Panc1 (cell line): ENCODE data around the gene SARNP. TPM values are rescaled to one million over a fixed set of nuclear protein-coding genes. Genes with fewer than 3 reads are reported as not detected.

Experiments
- ATAC-seq: fragments of 200-7000 bp; cut with Tn5 transposase; 2 replicates; pipeline ENCODE4 v1.9.1; 2020; ENCODE audit warnings: mild to moderate bottlenecking, moderate library complexity
- BruUV-seq: library from RNA; stranded (reverse); fragments of 400-500 nt; replicated peaks from 2 replicates; lab custom pipeline; 2021; lab: Mats Ljungman, UMichigan
- CTCF ChIA-PET: fragments of 300-600 bp; sonication (Branson Sonifier 250); formaldehyde crosslinking; loops from one replicate; lab custom pipeline; 2022; ENCODE audit warnings: antibody characterized with exemption; lab: Charles Lee
- POLR2A ChIA-PET: fragments of 300-600 bp; sonication (Branson Sonifier 250); formaldehyde crosslinking; loops from one replicate; lab custom pipeline; 2022; ENCODE audit warnings: antibody characterized with exemption; lab: Charles Lee
- DNase-seq: peaks from one replicate; pipeline ENCODE4 v3.0.0-alpha.2; 2010; ENCODE audit warnings: low read depth, low spot score
- H3K27ac ChIP-seq: 2 replicates; pipeline ENCODE4 v1.5.1; 2011; ENCODE audit warnings: mild to moderate bottlenecking, low read length, inconsistent platforms
- H3K27me3 ChIP-seq: fragments of 200-500 bp; sonication (Bioruptor generic); 2 replicates; pipeline ENCODE4 v1.6.0; 2014; ENCODE audit warnings: low read length, inconsistent platforms; ENCODE audit not compliant: control insufficient read depth, insufficient read depth
- H3K36me3 ChIP-seq: fragments of 200-500 bp; sonication (Bioruptor generic); 2 replicates; pipeline ENCODE4 v1.5.1; 2014; ENCODE audit warnings: inconsistent platforms, mild to moderate bottlenecking, low read length, moderate library complexity; ENCODE audit not compliant: control insufficient read depth, insufficient read depth
- H3K4me1 ChIP-seq: 2 replicates; pipeline ENCODE4 v1.5.1; 2011; ENCODE audit warnings: inconsistent platforms, mild to moderate bottlenecking, low read length, moderate library complexity; ENCODE audit not compliant: control insufficient read depth, insufficient read depth
- H3K4me3 ChIP-seq, 2 experiments: 2 replicates each; pipeline ENCODE4 v1.5.1; 2011 to 2012; ENCODE audit warnings: low read depth in 2 of 2, low read length in 2 of 2, mild to moderate bottlenecking in 2 of 2, inconsistent platforms in 1 of 2, moderate library complexity in 1 of 2
- H3K9me3 ChIP-seq: fragments of 200-500 bp; sonication (Bioruptor generic); 2 replicates; pipeline ENCODE4 v1.5.1; 2014; ENCODE audit warnings: low read depth, mild to moderate bottlenecking, inconsistent platforms, low read length, moderate library complexity; ENCODE audit not compliant: control insufficient read depth, insufficient read depth
- POLR2AphosphoS5 ChIP-seq: IDR thresholded peaks from 2 replicates; pipeline ENCODE4 v1.6.1; 2012; ENCODE audit warnings: mild to moderate bottlenecking, low read depth, low read length, moderate library complexity
- REST ChIP-seq, 2 experiments: IDR thresholded peaks; 2 replicates each; pipeline ENCODE4 v1.6.1; 2011 to 2012; ENCODE audit warnings: low read depth in 2 of 2, control low read depth in 1 of 2, low read length in 1 of 2, mild to moderate bottlenecking in 1 of 2, moderate library complexity in 1 of 2; ENCODE audit not compliant: insufficient read depth in 1 of 2
- SIN3A ChIP-seq: IDR thresholded peaks from 2 replicates; pipeline ENCODE4 v1.6.1; 2012; ENCODE audit warnings: low read depth, mild to moderate bottlenecking, low read length, moderate library complexity, borderline replicate concordance; ENCODE audit not compliant: insufficient read depth
- TCF7L2 ChIP-seq: IDR thresholded peaks from 2 replicates; pipeline ENCODE4 v1.6.1; 2011; ENCODE audit warnings: mild to moderate bottlenecking, low read depth, low read length, inconsistent platforms
- in situ Hi-C: cut with HindIII; loops from 2 replicates; pipeline ENCODE4 v1.10.0; 2016; ENCODE audit warnings: low sequenced_read_pairs, low pct_unique_long_range_greater_than_20kb
- intact Hi-C: fragments of 100-400 bp; cut with micrococcal nuclease; formaldehyde crosslinking; loops from one replicate; pipeline ENCODE4 v1.10.0; 2022; ENCODE audit not compliant: unreplicated experiment
- total RNA-seq: library from RNA; stranded (reverse); gene quantifications from one replicate; pipeline ENCODE4 v1.2.1, GENCODE V29; 2021; ENCODE audit not compliant: unreplicated experiment
- TF ChIP-seq, protein P1 (sequence below): fragments of 450-650 bp; IDR thresholded peaks from 2 replicates; pipeline ENCODE4 v1.5.1; 2017; ENCODE audit warnings: mild to moderate bottlenecking

Gene SARNP
- total RNA-seq, 1 experiment from 2014 or later = 69.3 TPM

DNA sequence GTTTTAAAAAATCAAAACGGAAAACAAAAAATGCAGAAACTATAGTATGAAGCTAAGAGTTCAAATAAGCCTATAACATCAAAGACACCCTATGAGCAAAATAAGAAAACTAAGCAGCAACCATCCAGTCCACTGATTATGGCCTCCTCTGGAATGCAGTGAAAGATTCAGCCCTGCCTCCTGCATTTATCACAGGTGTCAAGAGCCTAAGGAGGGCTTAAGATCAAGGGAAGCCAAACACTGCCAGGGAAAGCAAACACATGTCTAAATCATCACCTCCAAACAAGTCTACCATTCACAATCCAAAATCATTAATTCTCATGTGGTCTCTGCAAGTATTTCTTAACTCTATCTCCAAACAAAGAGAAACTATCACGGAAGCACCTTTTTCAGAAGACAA lies 28.4 kb downstream of the SARNP start:
- TF ChIP-seq SIN3A (no peak), POLR2AphosphoS5 (no peak), TCF7L2 (no peak), REST (IDR thresholded peaks at IDR 0.05; ENCODE audit: insufficient read depth in 1 of 2, low read depth in 2 of 2, low read length in 1 of 2) (no peak)
- TF ChIP-seq, protein P1, sequence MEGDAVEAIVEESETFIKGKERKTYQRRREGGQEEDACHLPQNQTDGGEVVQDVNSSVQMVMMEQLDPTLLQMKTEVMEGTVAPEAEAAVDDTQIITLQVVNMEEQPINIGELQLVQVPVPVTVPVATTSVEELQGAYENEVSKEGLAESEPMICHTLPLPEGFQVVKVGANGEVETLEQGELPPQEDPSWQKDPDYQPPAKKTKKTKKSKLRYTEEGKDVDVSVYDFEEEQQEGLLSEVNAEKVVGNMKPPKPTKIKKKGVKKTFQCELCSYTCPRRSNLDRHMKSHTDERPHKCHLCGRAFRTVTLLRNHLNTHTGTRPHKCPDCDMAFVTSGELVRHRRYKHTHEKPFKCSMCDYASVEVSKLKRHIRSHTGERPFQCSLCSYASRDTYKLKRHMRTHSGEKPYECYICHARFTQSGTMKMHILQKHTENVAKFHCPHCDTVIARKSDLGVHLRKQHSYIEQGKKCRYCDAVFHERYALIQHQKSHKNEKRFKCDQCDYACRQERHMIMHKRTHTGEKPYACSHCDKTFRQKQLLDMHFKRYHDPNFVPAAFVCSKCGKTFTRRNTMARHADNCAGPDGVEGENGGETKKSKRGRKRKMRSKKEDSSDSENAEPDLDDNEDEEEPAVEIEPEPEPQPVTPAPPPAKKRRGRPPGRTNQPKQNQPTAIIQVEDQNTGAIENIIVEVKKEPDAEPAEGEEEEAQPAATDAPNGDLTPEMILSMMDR = no peak
- Histone ChIP-seq H3K4me3 (no peak overlapping the region), H3K9me3 (no peaks in the 10 kb centered on the region), H3K4me1 (no peaks in the 10 kb centered on the region), H3K36me3 (peaks cover 36% of the 10 kb centered on the region), H3K27me3 (no peaks in the 10 kb centered on the region), H3K27ac (no peak overlapping the region)
- in situ Hi-C loops (no loop called here), intact Hi-C loops (no loop called here)
- CTCF ChIA-PET = no interaction called here
- no peak for ATAC-seq
- POLR2A ChIA-PET = no interaction called here
- no TSS peak for BruUV-seq
- DNase-seq = no peak

DNA sequence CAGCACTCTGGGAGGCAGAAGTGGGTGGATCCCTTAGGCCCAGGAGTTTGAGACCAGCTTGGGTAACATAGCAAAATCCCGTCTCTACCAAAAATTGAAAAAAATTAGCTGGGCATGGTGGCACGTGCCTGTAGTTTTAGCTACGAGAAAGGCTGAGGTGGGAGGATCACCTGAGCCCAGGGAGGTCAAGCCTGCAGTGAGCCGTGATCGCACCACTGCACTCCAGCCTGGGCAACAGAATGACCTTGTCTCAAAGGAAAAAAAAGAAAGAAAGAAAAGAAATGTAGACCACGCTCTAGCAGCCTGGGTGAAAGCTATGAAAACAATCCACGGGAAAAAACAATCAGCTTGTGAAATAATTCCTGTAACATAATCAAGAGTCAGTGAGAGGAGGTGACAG lies 29.0 kb downstream of the SARNP start:
- H3K9me3 ChIP-seq = no peaks in the 10 kb centered on the region
- BruUV-seq = no TSS peak
- in situ Hi-C loops (no loop called here), intact Hi-C loops (no loop called here)
- no peak overlapping the region for H3K4me3 ChIP-seq
- ATAC-seq = no peak
- H3K36me3 ChIP-seq = peaks cover 33% of the 10 kb centered on the region
- no peaks in the 10 kb centered on the region for H3K4me1 ChIP-seq
- ChIA-PET POLR2A (no interaction called here), CTCF (no interaction called here)
- TF ChIP-seq TCF7L2 (no peak), REST (IDR thresholded peaks at IDR 0.05; ENCODE audit: insufficient read depth in 1 of 2, low read depth in 2 of 2, low read length in 1 of 2) (no peak), POLR2AphosphoS5 (no peak), SIN3A (no peak)
- TF ChIP-seq, protein P1 = no peak
- H3K27me3 ChIP-seq = no peaks in the 10 kb centered on the region
- H3K27ac ChIP-seq = no peak overlapping the region
- no peak for DNase-seq
